HepG2 (cell line): ENCODE results near the gene RHBG. TPM values are rescaled to one million over a fixed set of nuclear protein-coding genes. Genes with fewer than 3 reads are reported as not detected.

Experiments
- ATRX ChIP-seq: sonication (generic); formaldehyde crosslinking; IDR thresholded peaks from 2 replicates; pipeline ENCODE4 v1.4.0; 2020; ENCODE audit warnings: missing genetic modification reagents, borderline replicate concordance
- FOXP1 ChIP-seq, 2 experiments: fragments of 450-650 bp in 1 of 2; IDR thresholded peaks; 2 replicates each; pipeline ENCODE4 v1.6.1; 2017 to 2018; ENCODE audit warnings: antibody characterized with exemption in 1 of 2
- HHEX ChIP-seq: IDR thresholded peaks from 2 replicates; pipeline ENCODE4 v1.6.1; 2016; ENCODE audit warnings: control low read depth
- HIC2 ChIP-seq: sonication (generic); formaldehyde crosslinking; IDR thresholded peaks from 2 replicates; pipeline ENCODE4 v1.9.0; 2022; ENCODE audit warnings: low read depth, missing genetic modification reagents
- HNF4A ChIP-seq: sonication (generic); formaldehyde crosslinking; IDR thresholded peaks from 2 replicates; pipeline ENCODE4 v1.4.0; 2020; ENCODE audit warnings: missing genetic modification reagents
- MAZ ChIP-seq, 2 experiments: sonication (generic) in 1 of 2; formaldehyde crosslinking in 1 of 2; IDR thresholded peaks; 2 replicates each; pipeline versions ENCODE4 v1.5.0 to v1.6.1; 2012 to 2020; ENCODE audit warnings: low read depth in 2 of 2, mild to moderate bottlenecking in 2 of 2, borderline replicate concordance in 1 of 2, improper control_type of control experiment in 1 of 2, low read length in 1 of 2, missing genetic modification reagents in 1 of 2, moderate library complexity in 1 of 2
- MED1 ChIP-seq: sonication (generic); formaldehyde crosslinking; IDR thresholded peaks from 2 replicates; pipeline ENCODE4 v1.4.0; 2020; ENCODE audit warnings: missing genetic modification reagents
- MTF1 ChIP-seq: sonication (generic); formaldehyde crosslinking; IDR thresholded peaks from 2 replicates; pipeline ENCODE4 v1.5.0; 2020; ENCODE audit warnings: missing genetic modification reagents
- NPAS2 ChIP-seq: sonication (generic); formaldehyde crosslinking; IDR thresholded peaks from 2 replicates; pipeline ENCODE4 v1.8.0; 2022; ENCODE audit warnings: mild to moderate bottlenecking, missing genetic modification reagents, borderline replicate concordance
- ONECUT2 ChIP-seq: sonication (generic); formaldehyde crosslinking; IDR thresholded peaks from 2 replicates; pipeline ENCODE4 v1.4.0; 2020; ENCODE audit warnings: missing genetic modification reagents
- RBM39 ChIP-seq: fragments of 200-400 bp; formaldehyde crosslinking; IDR thresholded peaks from one replicate; pipeline ENCODE4 v1.6.1; 2018; ENCODE audit warnings: antibody characterized with exemption, mild to moderate bottlenecking, low read depth, low read length; ENCODE audit not compliant: poor library complexity, severe bottlenecking
- RFX1 ChIP-seq: fragments of 450-650 bp; IDR thresholded peaks from 2 replicates; pipeline ENCODE4 v1.6.1; 2017
- SAFB2 ChIP-seq: sonication (generic); formaldehyde crosslinking; IDR thresholded peaks from 2 replicates; pipeline ENCODE4 v1.5.1; 2020; ENCODE audit warnings: missing genetic modification reagents, low read depth, mild to moderate bottlenecking, borderline replicate concordance
- SPEN ChIP-seq: sonication (generic); formaldehyde crosslinking; IDR thresholded peaks from 2 replicates; pipeline ENCODE4 v1.5.1; 2020; ENCODE audit warnings: low read depth, mild to moderate bottlenecking, missing genetic modification reagents
- ZBTB14 ChIP-seq: sonication (generic); formaldehyde crosslinking; IDR thresholded peaks from 2 replicates; pipeline ENCODE4 v1.4.0; 2020; ENCODE audit warnings: missing genetic modification reagents
- ZNF335 ChIP-seq: sonication (generic); formaldehyde crosslinking; IDR thresholded peaks from 2 replicates; pipeline ENCODE4 v1.4.0; 2020; ENCODE audit warnings: missing genetic modification reagents
- ZNF34 ChIP-seq: sonication (generic); formaldehyde crosslinking; IDR thresholded peaks from 2 replicates; pipeline ENCODE4 v1.4.0; 2020; ENCODE audit warnings: mild to moderate bottlenecking, missing genetic modification reagents, borderline replicate concordance
- ZNF577 ChIP-seq: sonication (generic); formaldehyde crosslinking; IDR thresholded peaks from 2 replicates; pipeline ENCODE4 v1.4.0; 2020; ENCODE audit warnings: mild to moderate bottlenecking, low read depth, missing genetic modification reagents, borderline replicate concordance
- ZNF709 ChIP-seq: sonication (generic); formaldehyde crosslinking; IDR thresholded peaks from 2 replicates; pipeline ENCODE4 v1.5.0; 2020; ENCODE audit warnings: mild to moderate bottlenecking, missing genetic modification reagents
- ZNF710 ChIP-seq: sonication (generic); formaldehyde crosslinking; IDR thresholded peaks from 2 replicates; pipeline ENCODE4 v1.5.0; 2020; ENCODE audit warnings: mild to moderate bottlenecking, missing genetic modification reagents, borderline replicate concordance
- ZNF737 ChIP-seq: sonication (generic); formaldehyde crosslinking; IDR thresholded peaks from 2 replicates; pipeline ENCODE4 v1.5.0; 2020; ENCODE audit warnings: missing genetic modification reagents, mild to moderate bottlenecking, borderline replicate concordance
- ZNF770 ChIP-seq: sonication (generic); formaldehyde crosslinking; IDR thresholded peaks from 2 replicates; pipeline ENCODE4 v1.5.0; 2020; ENCODE audit warnings: mild to moderate bottlenecking, missing genetic modification reagents
- polyA plus RNA-seq, 8 experiments: library from polyadenylated mRNA; depleted of rRNA in 3 of 8; stranded (reverse) in 7 of 8; unstranded in 1 of 8; fragments of >200 nt; fragmentation: Illumina TruSeq in 4 of 8; extraction: Trizol in 4 of 8; gene quantifications; 2 replicates each; pipeline versions ENCODE4 v1.2.1 to v1.2.3, GENCODE V29; 2011 to 2016; ENCODE audit warnings: low read depth in 4 of 8, missing spikeins in 1 of 8, mixed read lengths in 1 of 8; ENCODE audit not compliant: insufficient read depth in 1 of 8
- total RNA-seq, 5 experiments: library from RNA; depleted of rRNA; stranded (reverse); fragments of >200 nt; fragmentation: Illumina TruSeq; extraction: Trizol; gene quantifications; 2 replicates each; pipeline ENCODE4 v1.2.3, GENCODE V29; 2016; ENCODE audit warnings: low read depth in 1 of 5

Gene RHBG
- total and polyA plus RNA-seq, 2 of the 13 experiments (the other 11 are each of a cell fraction or from before 2014, with no cell fraction given), result 61.8 to 73.5 TPM

GRCh38 chr1:156368889-156369684 lies at the start of gene RHBG (continued):
- TF ChIP-seq NPAS2 (CRISPR knock-in tag) (0 out of 2 replicates have a peak, but pooled peaks have one; percentile 58), HNF4A (CRISPR knock-in tag) (no peak), ZNF737 (CRISPR knock-in tag) (peak; percentile 50; the same call in 1 of the 2 replicates), MED1 (CRISPR knock-in tag) (peak; percentile 70; the same call in 1 of the 2 replicates), ZNF335 (no peak), ZNF34 (CRISPR knock-in tag) (0 out of 2 replicates have a peak, but pooled peaks have one; percentile 67), ZNF577 (no peak), SAFB2 (CRISPR knock-in tag) (0 out of 2 replicates have a peak, but pooled peaks have one; percentile 26), ZNF710 (CRISPR knock-in tag) (no peak), RFX1 (no peak), FOXP1 (IDR thresholded peaks at IDR 0.05) (no peak), FOXP1 (CRISPR knock-in tag; IDR thresholded peaks at IDR 0.05) (no peak), HHEX (CRISPR knock-in tag) (no peak), ZNF709 (no peak), MAZ (IDR thresholded peaks at IDR 0.05; ENCODE audit: borderline replicate concordance, low read depth, low read length) (no peak), MAZ (CRISPR knock-in tag; IDR thresholded peaks at IDR 0.05; ENCODE audit: low read depth) (peak; percentile 56; the same call in 1 of the 2 replicates), ZBTB14 (CRISPR knock-in tag) (no peak), MTF1 (0 out of 2 replicates have a peak, but pooled peaks have one; percentile 29), SPEN (CRISPR knock-in tag) (no peak; the same call in 1 of the 2 replicates), ATRX (CRISPR knock-in tag) (no peak), HIC2 (CRISPR knock-in tag) (0 out of 2 replicates have a peak, but pooled peaks have one; percentile 49), ZNF770 (CRISPR knock-in tag) (no peak), RBM39 (no peak), ONECUT2 (no peak)
